ENCODE measurements around the gene RNU2-1. TPM values are rescaled to one million over a fixed set of nuclear protein-coding genes. Genes with fewer than 3 reads are reported as not detected.

RNU2-1 gene
- polyA plus RNA-seq, 1 donor (not counting 4 experiments of a cell fraction or from before 2014, with no cell fraction given), result not detected

- H3K9me1 ChIP-seq (ENCODE audit: control insufficient read depth, extremely low read depth, insufficient read depth, low read length), result no peaks in the 10 kb centered on the region
- H3K9ac ChIP-seq (ENCODE audit: control insufficient read depth, extremely low read depth, insufficient read depth, low read length), result no peak overlapping the region
- no peak for TF ChIP-seq EZH2 (IDR thresholded peaks at IDR 0.05; ENCODE audit: low read length)
- TF ChIP-seq CTCF (optimal IDR thresholded peaks at IDR 0.05 in 1 of 3, IDR thresholded peaks at IDR 0.05 in 1 of 3, conservative IDR thresholded peaks at IDR 0.05 in 1 of 3; ENCODE audit: extremely low read depth in 1 of 3, insufficient read depth in 2 of 3, low read length in 3 of 3), result no peak
- dilution Hi-C loops (cut with MboI; ENCODE audit: extremely low pct_ligation_motif_present, low sequenced_read_pairs), result no loop called here
- H3K36me3 ChIP-seq (ENCODE audit: control insufficient read depth in 2 of 2, extremely low read depth in 1 of 2, insufficient read depth in 2 of 2, low read length in 2 of 2), result peaks cover 2 to 19% of the 10 kb centered on the region in 2 experiments
- H2AFZ ChIP-seq (ENCODE audit: control insufficient read depth, low read length), result no peak overlapping the region
- no peaks in the 10 kb centered on the region for H4K20me1 ChIP-seq (ENCODE audit: control insufficient read depth, extremely low read depth, insufficient read depth, low read length)
- no peak overlapping the region for H3K4me2 ChIP-seq (ENCODE audit: control insufficient read depth, extremely low read depth, insufficient read depth, low read depth, low read length)
- DNase-seq (ENCODE audit: low read depth, low spot score), result no peak
- no peaks in the 10 kb centered on the region for H3K79me2 ChIP-seq (ENCODE audit: control insufficient read depth, insufficient read depth, low read length)
- H3K4me3 ChIP-seq (ENCODE audit: control insufficient read depth in 2 of 3, extremely low read depth in 1 of 3, insufficient read depth in 2 of 3, low read depth in 1 of 3, low read length in 3 of 3), result no peak overlapping the region
- no peaks in the 10 kb centered on the region for H3K27me3 ChIP-seq (ENCODE audit: control insufficient read depth, extremely low read depth, insufficient read depth, low read length)
- no peaks in the 10 kb centered on the region for H3K4me1 ChIP-seq (ENCODE audit: control insufficient read depth, extremely low read depth, insufficient read depth, low read length)
- H3K27ac ChIP-seq (ENCODE audit: control insufficient read depth, insufficient read depth, low read length), result no peak overlapping the region
- no peaks in the 10 kb centered on the region for H3K9me3 ChIP-seq (ENCODE audit: control insufficient read depth, low read depth, low read length)
- no peak for FAIRE-seq
Measured at GRCh38 chr17:43183921-43184320, 49.9 kb downstream of the RNU2-1 start.

Small RNA genes within 50 kb of the gene (small RNA-seq; reads per million reads assigned to genes)
- gene RF00004 (ENCODE audit: insufficient read length in 3 of 3, low read depth in 3 of 3, low replicate concordance in 1 of 3) (0 reads per million in 3 experiments), gene RNU2-1 (ENCODE audit: insufficient read length in 3 of 3, low read depth in 3 of 3, low replicate concordance in 1 of 3) (0 reads per million in 3 experiments)

Other genes with a start within 250 kb of the RNU2-1 start
- 4,091 to 7,614 TPM (median 7,074 TPM) in 3 replicates for gene RPL27, start 235.6 kb downstream of the RNU2-1 start, polyA plus RNA-seq
- 22.0 to 34.8 TPM (median 27.6 TPM) in 3 replicates for gene IFI35, start 227.2 kb downstream of the RNU2-1 start, polyA plus RNA-seq
- gene VAT1, start 211.6 kb downstream of the RNU2-1 start, polyA plus RNA-seq, result 151 to 186 TPM (median 183 TPM) in 3 replicates
- 0.12 to 0.20 TPM (median 0.15 TPM) in 3 replicates for gene RND2, start 208.7 kb downstream of the RNU2-1 start, polyA plus RNA-seq
- 11.1 to 17.2 TPM (median 15.8 TPM) in 3 replicates for gene BRCA1, start 108.6 kb downstream of the RNU2-1 start, polyA plus RNA-seq
- gene NBR1, start 62.8 kb downstream of the RNU2-1 start, polyA plus RNA-seq, result 65.7 to 70.8 TPM (median 67.7 TPM) in 3 replicates
- gene TMEM106A, start 22.1 kb downstream of the RNU2-1 start, polyA plus RNA-seq, result 0.93 to 1.9 TPM (median 1.1 TPM) in 3 replicates
- not detected in 3 replicates for gene CCDC200, start 5.4 kb downstream of the RNU2-1 start, polyA plus RNA-seq
- gene ARL4D, start 165.0 kb upstream of the RNU2-1 start, polyA plus RNA-seq, result 36.5 to 49.1 TPM (median 43.1 TPM) in 3 replicates
- gene DHX8, start 250.0 kb upstream of the RNU2-1 start, polyA plus RNA-seq, result 25.2 to 32.4 TPM (median 30.1 TPM) in 3 replicates